Endothelial cell (in vitro differentiated cells): ENCODE measurements around the gene MAN2A2. TPM values are rescaled to one million over a fixed set of nuclear protein-coding genes. Genes with fewer than 3 reads are reported as not detected.

ENCODE experiments used
- DNase-seq: peaks from one replicate; pipeline ENCODE4 v3.0.0; 2021; ENCODE audit warnings: low spot score
- H3K27ac Mint-ChIP-seq: one replicate; pipeline ENCODE4 v1.8.0; 2021; ENCODE audit warnings: mixed read lengths, inconsistent platforms; ENCODE audit not compliant: unreplicated experiment
- H3K27me3 Mint-ChIP-seq: one replicate; pipeline ENCODE4 v1.8.0; 2021; ENCODE audit warnings: mild to moderate bottlenecking, moderate library complexity, mixed read lengths, inconsistent platforms; ENCODE audit not compliant: unreplicated experiment
- H3K36me3 Mint-ChIP-seq: one replicate; pipeline ENCODE4 v1.8.0; 2021; ENCODE audit warnings: mild to moderate bottlenecking, low read depth, mixed read lengths, inconsistent platforms; ENCODE audit not compliant: unreplicated experiment
- H3K4me1 Mint-ChIP-seq: one replicate; pipeline ENCODE4 v1.8.0; 2021; ENCODE audit warnings: mild to moderate bottlenecking, mixed read lengths, inconsistent platforms; ENCODE audit not compliant: unreplicated experiment
- H3K4me3 Mint-ChIP-seq: one replicate; pipeline ENCODE4 v1.8.0; 2021; ENCODE audit warnings: mild to moderate bottlenecking, mixed read lengths, inconsistent platforms; ENCODE audit not compliant: unreplicated experiment
- H3K9me3 Mint-ChIP-seq: one replicate; pipeline ENCODE4 v1.8.0; 2021; ENCODE audit warnings: mixed read lengths, inconsistent platforms; ENCODE audit not compliant: unreplicated experiment
- total RNA-seq: library from RNA; stranded (reverse); fragmentation: NEBNext Ultra II Directional; extraction: Animal tissue kit (Norgen Biotek cat#: 25700); gene quantifications from one replicate; pipeline ENCODE4 v1.2.1, GENCODE V29; 2021; ENCODE audit not compliant: unreplicated experiment
- TF ChIP-seq, protein P1 (sequence below): fragments of 200-600 bp; sonication (generic); IDR thresholded peaks from one replicate; pipeline ENCODE4 v1.5.0; 2021; ENCODE audit warnings: antibody characterized with exemption; ENCODE audit not compliant: unreplicated experiment

The MAN2A2 gene
- total RNA-seq, 1 donor from 2014 or later = 72.2 TPM

- H3K27me3 Mint-ChIP-seq = peaks cover 16% of the 10 kb centered on the region
- H3K9me3 Mint-ChIP-seq = no peaks in the 10 kb centered on the region
- no peak overlapping the region for H3K27ac Mint-ChIP-seq
- H3K36me3 Mint-ChIP-seq = peaks cover 9% of the 10 kb centered on the region
- peak overlapping the region; percentile 86 for H3K4me3 Mint-ChIP-seq
- H3K4me1 Mint-ChIP-seq = peaks cover 2% of the 10 kb centered on the region
- TF ChIP-seq, protein P1, sequence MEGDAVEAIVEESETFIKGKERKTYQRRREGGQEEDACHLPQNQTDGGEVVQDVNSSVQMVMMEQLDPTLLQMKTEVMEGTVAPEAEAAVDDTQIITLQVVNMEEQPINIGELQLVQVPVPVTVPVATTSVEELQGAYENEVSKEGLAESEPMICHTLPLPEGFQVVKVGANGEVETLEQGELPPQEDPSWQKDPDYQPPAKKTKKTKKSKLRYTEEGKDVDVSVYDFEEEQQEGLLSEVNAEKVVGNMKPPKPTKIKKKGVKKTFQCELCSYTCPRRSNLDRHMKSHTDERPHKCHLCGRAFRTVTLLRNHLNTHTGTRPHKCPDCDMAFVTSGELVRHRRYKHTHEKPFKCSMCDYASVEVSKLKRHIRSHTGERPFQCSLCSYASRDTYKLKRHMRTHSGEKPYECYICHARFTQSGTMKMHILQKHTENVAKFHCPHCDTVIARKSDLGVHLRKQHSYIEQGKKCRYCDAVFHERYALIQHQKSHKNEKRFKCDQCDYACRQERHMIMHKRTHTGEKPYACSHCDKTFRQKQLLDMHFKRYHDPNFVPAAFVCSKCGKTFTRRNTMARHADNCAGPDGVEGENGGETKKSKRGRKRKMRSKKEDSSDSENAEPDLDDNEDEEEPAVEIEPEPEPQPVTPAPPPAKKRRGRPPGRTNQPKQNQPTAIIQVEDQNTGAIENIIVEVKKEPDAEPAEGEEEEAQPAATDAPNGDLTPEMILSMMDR = no peak
- no peak for DNase-seq
Observed at GRCh38 chr15:90957791-90958190, 54.7 kb downstream of the MAN2A2 start.

- Mint-ChIP-seq H3K9me3 (no peaks in the 10 kb centered on the region), H3K4me1 (peaks cover 2% of the 10 kb centered on the region), H3K27me3 (peaks cover 10% of the 10 kb centered on the region), H3K4me3 (no peak overlapping the region), H3K27ac (peak overlapping the region; percentile 36), H3K36me3 (peaks cover 7% of the 10 kb centered on the region)
- TF ChIP-seq, protein P1 = no peak
- DNase-seq = no peak
Observed at GRCh38 chr15:90959028-90959595, 56.0 kb downstream of the MAN2A2 start.

GRCh38 chr15:90959894-90960293 is 56.8 kb downstream of the MAN2A2 start:
- Mint-ChIP-seq H3K4me3 (no peak overlapping the region), H3K9me3 (no peaks in the 10 kb centered on the region), H3K4me1 (peaks cover 2% of the 10 kb centered on the region), H3K36me3 (peaks cover 7% of the 10 kb centered on the region), H3K27me3 (peaks cover 10% of the 10 kb centered on the region), H3K27ac (no peak overlapping the region)
- TF ChIP-seq, protein P1 = no peak
- no peak for DNase-seq

DNA sequence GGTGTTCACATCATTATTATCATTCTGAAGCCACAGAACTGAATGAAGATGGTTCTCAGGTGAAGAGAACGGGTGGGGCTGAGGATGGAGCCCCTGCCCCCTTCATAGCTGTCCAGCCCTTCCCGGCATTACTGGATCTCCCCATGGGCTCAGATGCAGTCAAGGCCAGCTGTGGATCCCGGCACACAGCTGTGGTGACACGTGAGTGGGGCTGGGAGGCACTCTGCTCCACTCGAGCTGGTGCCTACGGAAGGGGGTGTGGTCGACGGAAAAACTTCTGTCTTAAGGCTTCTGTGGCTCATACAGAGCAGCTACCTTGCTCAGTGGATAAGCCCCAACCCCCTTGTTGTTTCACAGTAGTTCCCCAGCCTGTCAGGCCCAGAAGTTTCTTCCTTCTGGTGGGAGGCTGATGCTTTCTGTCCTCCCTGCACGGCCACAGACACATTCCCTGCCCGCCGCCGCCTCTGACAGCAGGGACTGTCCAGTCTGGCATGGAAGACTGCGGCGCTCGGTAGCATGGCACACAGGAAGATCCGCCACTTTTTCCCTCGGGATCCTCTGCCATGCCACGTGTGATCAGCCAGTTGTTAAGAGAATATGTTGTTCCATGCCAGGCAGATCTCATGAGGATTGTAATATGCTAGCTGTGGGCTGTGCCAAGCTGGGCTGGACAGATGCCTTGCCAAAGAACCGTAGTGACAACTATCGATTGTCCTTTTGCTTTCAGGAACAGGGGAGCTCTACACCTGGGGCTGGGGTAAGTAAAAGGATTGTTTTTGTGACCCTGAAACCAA is 57.4 kb downstream of the MAN2A2 start:
- peaks cover 7% of the 10 kb centered on the region for H3K36me3 Mint-ChIP-seq
- TF ChIP-seq, protein P1 = no peak
- DNase-seq = no peak
- H3K4me1 Mint-ChIP-seq = peaks cover 2% of the 10 kb centered on the region
- H3K4me3 Mint-ChIP-seq = peak overlapping the region; percentile 2
- H3K27me3 Mint-ChIP-seq = peaks cover 8% of the 10 kb centered on the region
- H3K9me3 Mint-ChIP-seq = no peaks in the 10 kb centered on the region
- H3K27ac Mint-ChIP-seq = no peak overlapping the region

DNA sequence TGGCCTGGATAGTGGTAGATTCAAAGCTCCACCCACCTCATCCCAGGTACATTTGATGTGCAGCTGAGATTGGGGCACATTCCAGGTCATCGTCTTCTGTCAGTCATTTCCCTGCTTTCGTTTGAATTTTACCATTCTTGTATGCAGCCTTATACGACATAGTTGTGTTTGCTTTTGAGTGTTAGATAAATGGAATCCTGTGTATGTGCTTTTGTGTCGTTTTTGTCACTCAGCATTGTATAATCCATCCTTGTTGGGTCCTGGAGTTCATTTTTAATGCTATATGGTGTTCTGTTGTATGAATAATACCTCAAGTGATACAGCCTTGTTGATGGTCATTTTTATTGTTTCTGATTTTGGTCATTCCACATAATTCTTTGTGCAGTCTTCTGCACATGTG is 58.9 kb downstream of the MAN2A2 start:
- TF ChIP-seq, protein P1 = no peak
- H3K27ac Mint-ChIP-seq = no peak overlapping the region
- no peak for DNase-seq
- H3K27me3 Mint-ChIP-seq = peaks cover 6% of the 10 kb centered on the region
- H3K9me3 Mint-ChIP-seq = no peaks in the 10 kb centered on the region
- H3K4me1 Mint-ChIP-seq = peaks cover 2% of the 10 kb centered on the region
- no peak overlapping the region for H3K4me3 Mint-ChIP-seq
- peaks cover 7% of the 10 kb centered on the region for H3K36me3 Mint-ChIP-seq
